Omental fat pad (tissue), 4 donors: Measurements from ENCODE around the gene SPZ1. TPM values are rescaled to one million over a fixed set of nuclear protein-coding genes. Genes with fewer than 3 reads are reported as not detected.
"Not testable (repeated sequence)": the region's sequence is repeated elsewhere in the genome, so short reads cannot be mapped to it uniquely, and the experiment has no call there.

ENCODE experiments used
- ATAC-seq: fragments of 150-250 bp; one replicate; pipeline ENCODE4 v1.9.1; 2016; ENCODE audit warnings: mild to moderate bottlenecking, moderate library complexity; ENCODE audit not compliant: low FRiP score
- DNase-seq: peaks from one replicate; pipeline ENCODE4 v3.0.0-alpha.2; 2019; ENCODE audit warnings: low spot score
- total RNA-seq, 4 donors: library from RNA; depleted of rRNA; stranded (reverse); fragments of >200 nt; gene quantifications; one replicate each; pipeline ENCODE4 v1.1.0, GENCODE V29; 2016
- TF ChIP-seq, protein P1 (sequence below), 3 donors: fragments of 450-650 bp; IDR thresholded peaks; one replicate each; pipeline ENCODE4 v1.5.1; 2016 to 2017; ENCODE audit warnings: antibody characterized with exemption in 3 of 3, mild to moderate bottlenecking in 3 of 3, moderate library complexity in 2 of 3

SPZ1 gene
- total RNA-seq, 4 donors from 2014 or later, result not detected

GRCh38 chr5:80288177-80288576 is 31.6 kb upstream of the SPZ1 start:
- TF ChIP-seq, protein P1, sequence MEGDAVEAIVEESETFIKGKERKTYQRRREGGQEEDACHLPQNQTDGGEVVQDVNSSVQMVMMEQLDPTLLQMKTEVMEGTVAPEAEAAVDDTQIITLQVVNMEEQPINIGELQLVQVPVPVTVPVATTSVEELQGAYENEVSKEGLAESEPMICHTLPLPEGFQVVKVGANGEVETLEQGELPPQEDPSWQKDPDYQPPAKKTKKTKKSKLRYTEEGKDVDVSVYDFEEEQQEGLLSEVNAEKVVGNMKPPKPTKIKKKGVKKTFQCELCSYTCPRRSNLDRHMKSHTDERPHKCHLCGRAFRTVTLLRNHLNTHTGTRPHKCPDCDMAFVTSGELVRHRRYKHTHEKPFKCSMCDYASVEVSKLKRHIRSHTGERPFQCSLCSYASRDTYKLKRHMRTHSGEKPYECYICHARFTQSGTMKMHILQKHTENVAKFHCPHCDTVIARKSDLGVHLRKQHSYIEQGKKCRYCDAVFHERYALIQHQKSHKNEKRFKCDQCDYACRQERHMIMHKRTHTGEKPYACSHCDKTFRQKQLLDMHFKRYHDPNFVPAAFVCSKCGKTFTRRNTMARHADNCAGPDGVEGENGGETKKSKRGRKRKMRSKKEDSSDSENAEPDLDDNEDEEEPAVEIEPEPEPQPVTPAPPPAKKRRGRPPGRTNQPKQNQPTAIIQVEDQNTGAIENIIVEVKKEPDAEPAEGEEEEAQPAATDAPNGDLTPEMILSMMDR (IDR thresholded peaks at IDR 0.05), result no peak
- no peak for ATAC-seq

GRCh38 chr5:80289320-80289719 is 30.5 kb upstream of the SPZ1 start:
- DNase-seq (no peak), ATAC-seq (no peak)
- TF ChIP-seq, protein P1 (IDR thresholded peaks at IDR 0.05), result no peak

More at GRCh38 chr5:80288177-80288576, 31.6 kb upstream of the SPZ1 start:
- no peak for DNase-seq

DNA sequence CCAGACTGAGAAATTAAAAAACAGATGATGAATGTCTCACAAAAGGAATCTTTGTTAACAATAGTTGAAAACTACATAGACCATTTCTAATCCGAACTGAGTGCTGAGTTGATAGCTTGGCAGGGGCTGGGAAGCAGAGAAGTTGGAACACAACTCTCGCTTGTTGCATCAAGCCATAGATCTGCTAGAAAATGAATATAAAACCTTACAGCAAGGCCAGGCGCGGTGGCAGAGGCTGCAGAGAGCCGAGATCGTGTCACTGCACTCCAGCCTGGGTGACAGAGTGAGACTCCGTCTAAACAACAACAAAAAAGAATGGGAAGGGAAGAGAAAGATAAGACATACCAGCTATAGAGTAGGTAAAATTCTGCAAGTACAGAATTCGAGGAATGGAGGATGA is 28.0 kb upstream of the SPZ1 start:
- TF ChIP-seq, protein P1 (IDR thresholded peaks at IDR 0.05), result no peak
- ATAC-seq, result no peak
- no peak for DNase-seq

GRCh38 chr5:80296121-80296520 is 23.7 kb upstream of the SPZ1 start:
- ATAC-seq, result no peak

DNA sequence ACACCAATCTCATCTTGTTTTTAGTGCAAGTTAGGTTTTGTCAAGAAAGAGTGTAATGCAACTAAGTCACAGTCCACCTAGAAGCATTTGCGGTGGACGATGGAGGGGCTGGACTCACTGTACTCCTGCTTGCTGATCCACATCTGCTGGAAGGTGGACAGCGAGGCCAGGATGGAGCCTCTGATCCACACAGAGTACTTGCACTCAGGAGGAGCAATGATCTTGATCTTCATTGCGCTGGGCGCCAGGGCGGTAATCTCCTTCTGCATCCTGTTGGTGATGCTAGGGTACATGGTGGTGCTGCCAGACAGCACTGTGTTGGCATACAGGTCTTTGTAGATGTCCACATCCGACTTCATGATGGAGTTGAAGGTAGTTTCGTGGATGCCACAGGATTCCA is 20.2 kb upstream of the SPZ1 start:
- DNase-seq, result no peak
- ATAC-seq, result no peak
- TF ChIP-seq, protein P1 (IDR thresholded peaks at IDR 0.05), result no peak

More at GRCh38 chr5:80296121-80296520, 23.7 kb upstream of the SPZ1 start:
- no peak for DNase-seq
- TF ChIP-seq, protein P1 (IDR thresholded peaks at IDR 0.05), result no peak

GRCh38 chr5:80300125-80300524 is 19.7 kb upstream of the SPZ1 start:
- TF ChIP-seq, protein P1 (IDR thresholded peaks at IDR 0.05), result no peak
- no peak for ATAC-seq
- DNase-seq, result no peak

GRCh38 chr5:80300796-80301195 is 19.0 kb upstream of the SPZ1 start:
- not testable (repeated sequence) for DNase-seq, ATAC-seq

DNA sequence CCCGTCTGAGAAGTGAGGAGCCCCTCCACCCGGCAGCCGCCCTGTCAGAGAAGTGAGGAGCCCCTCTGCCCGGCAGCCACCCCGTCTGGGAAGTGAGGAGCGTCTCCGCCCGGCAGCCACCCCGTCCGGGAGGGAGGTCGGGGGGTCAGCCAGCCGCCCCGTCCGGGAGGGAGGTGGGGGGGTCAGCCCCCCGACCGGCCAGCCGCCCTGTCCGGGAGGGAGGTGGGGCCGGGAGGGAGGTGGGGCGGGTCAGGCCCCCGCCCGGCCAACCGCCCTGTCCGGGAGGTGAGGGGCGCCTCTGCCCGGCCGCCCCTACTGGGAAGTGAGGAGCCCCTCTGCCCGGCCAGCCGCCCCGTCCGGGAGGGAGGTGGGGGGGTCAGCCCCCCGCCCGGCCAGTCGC is 18.5 kb upstream of the SPZ1 start:
- not testable (repeated sequence) for DNase-seq, ATAC-seq
